WTC11 (cell line): Measurements from ENCODE around the gene TMEM87A. TPM values are rescaled to one million over a fixed set of nuclear protein-coding genes. Genes with fewer than 3 reads are reported as not detected.

Experiments used
- ATAC-seq: fragments of 200-7000 bp; cut with Tn5 transposase; 2 replicates; pipeline ENCODE4 v1.10.0; 2021; ENCODE audit warnings: mild to moderate bottlenecking, moderate library complexity
- CTCF ChIA-PET: fragments of 300-600 bp; sonication (Branson Sonifier 250); formaldehyde crosslinking; loops from one replicate; lab custom pipeline; 2021; ENCODE audit warnings: antibody characterized with exemption; lab: Charles Lee
- POLR2A ChIA-PET: fragments of 350-600 bp; sonication (Branson Sonifier 250); formaldehyde crosslinking; loops from one replicate; lab custom pipeline; 2021; ENCODE audit warnings: antibody characterized with exemption; lab: Charles Lee
- DNase-seq: peaks from one replicate; pipeline ENCODE4 v3.0.0; 2021; ENCODE audit warnings: low spot score
- H3K27ac Mint-ChIP-seq: 2 replicates; pipeline ENCODE4 v1.8.0; 2021; ENCODE audit warnings: mixed read lengths
- H3K27me3 Mint-ChIP-seq: 2 replicates; pipeline ENCODE4 v1.8.0; 2021; ENCODE audit warnings: low read depth, mild to moderate bottlenecking, moderate library complexity, mixed read lengths
- H3K36me3 Mint-ChIP-seq: 2 replicates; pipeline ENCODE4 v1.8.0; 2021; ENCODE audit warnings: mixed read lengths
- H3K4me1 Mint-ChIP-seq: 2 replicates; pipeline ENCODE4 v1.8.0; 2022; ENCODE audit warnings: mixed read lengths
- H3K4me3 Mint-ChIP-seq: 2 replicates; pipeline ENCODE4 v1.8.0; 2021; ENCODE audit warnings: mild to moderate bottlenecking, moderate library complexity, mixed read lengths
- H3K9me3 Mint-ChIP-seq: 2 replicates; pipeline ENCODE4 v1.8.0; 2021; ENCODE audit warnings: mixed read lengths
- CREB1 ChIP-seq: sonication (generic); formaldehyde crosslinking; IDR thresholded peaks from 2 replicates; pipeline ENCODE4 v1.8.0; 2023; ENCODE audit warnings: mild to moderate bottlenecking, missing genetic modification reagents
- CREM ChIP-seq: sonication (generic); formaldehyde crosslinking; IDR thresholded peaks from 2 replicates; pipeline ENCODE4 v1.8.1; 2022; ENCODE audit warnings: mild to moderate bottlenecking, missing genetic modification reagents, moderate library complexity
- E2F5 ChIP-seq: sonication (generic); formaldehyde crosslinking; IDR thresholded peaks from 2 replicates; pipeline ENCODE4 v1.8.1; 2022; ENCODE audit warnings: mild to moderate bottlenecking, moderate library complexity, missing genetic modification reagents
- ELF4 ChIP-seq: sonication (generic); formaldehyde crosslinking; IDR thresholded peaks from 2 replicates; pipeline ENCODE4 v1.8.1; 2022; ENCODE audit warnings: low read depth, mild to moderate bottlenecking, moderate library complexity, missing genetic modification reagents
- FOXK1 ChIP-seq: sonication (generic); formaldehyde crosslinking; IDR thresholded peaks from 2 replicates; pipeline ENCODE4 v1.8.0; 2022; ENCODE audit warnings: mild to moderate bottlenecking, moderate library complexity, missing genetic modification reagents
- GABPB1 ChIP-seq: sonication (generic); formaldehyde crosslinking; IDR thresholded peaks from 2 replicates; pipeline ENCODE4 v1.8.1; 2023; ENCODE audit warnings: mild to moderate bottlenecking, missing genetic modification reagents
- GTF2I ChIP-seq: fragments of 250-450 bp; sonication (Bioruptor Pico); conservative IDR thresholded peaks from 2 replicates; pipeline ENCODE4 v1.4.0; 2021; ENCODE audit warnings: mild to moderate bottlenecking
- HMGXB4 ChIP-seq: sonication (generic); formaldehyde crosslinking; IDR thresholded peaks from 2 replicates; pipeline ENCODE4 v1.8.1; 2023; ENCODE audit warnings: mild to moderate bottlenecking, moderate library complexity, missing genetic modification reagents
- MXD4 ChIP-seq: fragments of 250-450 bp; sonication (Bioruptor Pico); IDR thresholded peaks from 2 replicates; pipeline ENCODE4 v1.8.0; 2021; ENCODE audit warnings: mild to moderate bottlenecking, moderate library complexity, borderline replicate concordance
- MYBL2 ChIP-seq: sonication (generic); formaldehyde crosslinking; IDR thresholded peaks from 2 replicates; pipeline ENCODE4 v1.8.1; 2023; ENCODE audit warnings: mild to moderate bottlenecking, moderate library complexity, missing genetic modification reagents
- SP1 ChIP-seq: sonication (generic); formaldehyde crosslinking; conservative IDR thresholded peaks from 2 replicates; pipeline ENCODE4 v1.8.1; 2022; ENCODE audit warnings: missing genetic modification reagents
- TEAD4 ChIP-seq: sonication (generic); formaldehyde crosslinking; IDR thresholded peaks from 2 replicates; pipeline ENCODE4 v1.8.0; 2022; ENCODE audit warnings: mild to moderate bottlenecking, missing genetic modification reagents
- TP53 ChIP-seq: sonication (generic); formaldehyde crosslinking; IDR thresholded peaks from 2 replicates; pipeline ENCODE4 v1.8.1; 2023; ENCODE audit warnings: mild to moderate bottlenecking, missing genetic modification reagents
- ZNF232 ChIP-seq: sonication (generic); formaldehyde crosslinking; IDR thresholded peaks from 2 replicates; pipeline ENCODE4 v1.8.0; 2022; ENCODE audit warnings: mild to moderate bottlenecking, missing genetic modification reagents
- ZNF281 ChIP-seq: sonication (generic); formaldehyde crosslinking; IDR thresholded peaks from 2 replicates; pipeline ENCODE4 v1.8.0; 2023; ENCODE audit warnings: mild to moderate bottlenecking, missing genetic modification reagents
- ZNF396 ChIP-seq: fragments of 250-450 bp; sonication (Bioruptor Pico); IDR thresholded peaks from 2 replicates; pipeline ENCODE4 v1.8.0; 2021; ENCODE audit warnings: mild to moderate bottlenecking, moderate library complexity, borderline replicate concordance
- ZNF671 ChIP-seq: fragments of 250-450 bp; sonication (Bioruptor Pico); IDR thresholded peaks from 2 replicates; pipeline ENCODE4 v1.8.0; 2021; ENCODE audit warnings: mild to moderate bottlenecking
- total RNA-seq: library from RNA; stranded (reverse); gene quantifications from 3 replicates; pipeline ENCODE4 v1.2.3, GENCODE V29; 2021
- TF ChIP-seq, protein P1 (sequence below): sonication (generic); formaldehyde crosslinking; IDR thresholded peaks from 2 replicates; pipeline ENCODE4 v1.8.0; 2023; ENCODE audit warnings: missing genetic modification reagents, mild to moderate bottlenecking, borderline replicate concordance
- TF ChIP-seq, protein P2 (sequence below): sonication (generic); formaldehyde crosslinking; conservative IDR thresholded peaks from 2 replicates; pipeline ENCODE4 v1.8.1; 2023; ENCODE audit warnings: mild to moderate bottlenecking, low read depth, missing genetic modification reagents, moderate library complexity
- TF ChIP-seq, protein P3 (sequence below): sonication (generic); formaldehyde crosslinking; IDR thresholded peaks from 2 replicates; pipeline ENCODE4 v1.8.0; 2022; ENCODE audit warnings: mild to moderate bottlenecking, missing genetic modification reagents
- TF ChIP-seq, protein P4 (sequence below): sonication (generic); formaldehyde crosslinking; IDR thresholded peaks from 2 replicates; pipeline ENCODE4 v1.8.1; 2023; ENCODE audit warnings: mild to moderate bottlenecking, missing genetic modification reagents, moderate library complexity

Gene TMEM87A
- total RNA-seq, 1 experiment from 2014 or later: 32.4 TPM

DNA sequence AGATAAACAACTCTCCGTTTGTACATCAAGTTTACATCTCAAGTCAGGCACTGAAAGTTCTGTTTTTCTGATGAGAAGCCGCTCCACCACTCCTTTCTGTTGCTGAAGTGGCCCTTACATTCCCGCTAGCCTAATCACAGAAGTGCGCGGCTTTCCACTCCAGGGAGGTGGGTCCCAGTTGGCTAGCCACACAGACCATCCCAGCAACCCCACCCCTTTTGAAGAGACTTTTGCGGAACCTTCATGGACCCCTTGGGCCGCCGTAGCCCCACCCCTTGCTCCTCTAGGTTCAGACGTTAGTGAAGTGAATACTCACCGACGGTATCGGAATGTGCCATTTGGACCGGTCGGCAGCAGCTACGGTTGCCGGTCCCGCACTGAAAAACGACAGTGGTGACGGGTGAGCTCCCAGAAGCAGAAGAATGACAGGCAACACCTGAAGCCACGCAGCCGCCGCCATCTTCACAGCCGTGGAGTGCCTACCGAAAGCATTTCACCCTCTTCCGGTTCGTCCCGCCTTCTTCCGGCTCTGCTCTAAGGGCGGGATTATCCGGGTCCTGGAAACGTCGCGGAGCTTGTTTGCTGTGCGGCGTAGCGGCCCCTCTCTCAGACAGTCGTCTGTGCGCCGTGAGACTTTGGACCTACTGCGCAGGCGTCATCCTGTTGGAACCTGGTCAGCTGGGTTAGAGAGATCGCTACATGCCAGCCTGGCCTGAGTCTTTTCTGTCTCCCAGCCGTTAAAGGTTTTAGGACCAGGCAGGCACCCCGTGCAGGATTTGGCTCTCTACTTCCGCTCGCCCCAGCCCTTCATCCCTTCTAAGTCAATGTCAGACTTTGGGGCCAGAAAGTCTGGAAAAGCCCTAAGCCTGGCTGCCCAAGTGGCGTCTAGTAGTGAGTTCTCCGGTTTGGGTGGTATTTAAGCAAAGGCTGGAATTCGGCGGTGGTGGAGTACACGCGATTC lies at the start of gene TMEM87A, which contains the start of gene GANC (continued):
- TF ChIP-seq ZNF281 (CRISPR knock-in tag) (no peak), CREM (CRISPR knock-in tag) (0 out of 2 replicates have a peak, but pooled peaks have one; percentile 36), MYBL2 (peak; percentile 78), TEAD4 (CRISPR knock-in tag) (0 out of 2 replicates have a peak, but pooled peaks have one; percentile 18), SP1 (CRISPR knock-in tag) (peak; percentile 80), CREB1 (CRISPR knock-in tag) (0 out of 2 replicates have a peak, but pooled peaks have one; percentile 20), FOXK1 (CRISPR knock-in tag) (peak; percentile 80), ZNF396 (CRISPR knock-in tag) (no peak), GTF2I (CRISPR knock-in tag) (0 out of 2 replicates have a peak, but pooled peaks have one; percentile 13), GABPB1 (peak; percentile 45; the same call in 1 of the 2 replicates), HMGXB4 (CRISPR knock-in tag) (0 out of 2 replicates have a peak, but pooled peaks have one; percentile 30)
- TF ChIP-seq, protein P1, sequence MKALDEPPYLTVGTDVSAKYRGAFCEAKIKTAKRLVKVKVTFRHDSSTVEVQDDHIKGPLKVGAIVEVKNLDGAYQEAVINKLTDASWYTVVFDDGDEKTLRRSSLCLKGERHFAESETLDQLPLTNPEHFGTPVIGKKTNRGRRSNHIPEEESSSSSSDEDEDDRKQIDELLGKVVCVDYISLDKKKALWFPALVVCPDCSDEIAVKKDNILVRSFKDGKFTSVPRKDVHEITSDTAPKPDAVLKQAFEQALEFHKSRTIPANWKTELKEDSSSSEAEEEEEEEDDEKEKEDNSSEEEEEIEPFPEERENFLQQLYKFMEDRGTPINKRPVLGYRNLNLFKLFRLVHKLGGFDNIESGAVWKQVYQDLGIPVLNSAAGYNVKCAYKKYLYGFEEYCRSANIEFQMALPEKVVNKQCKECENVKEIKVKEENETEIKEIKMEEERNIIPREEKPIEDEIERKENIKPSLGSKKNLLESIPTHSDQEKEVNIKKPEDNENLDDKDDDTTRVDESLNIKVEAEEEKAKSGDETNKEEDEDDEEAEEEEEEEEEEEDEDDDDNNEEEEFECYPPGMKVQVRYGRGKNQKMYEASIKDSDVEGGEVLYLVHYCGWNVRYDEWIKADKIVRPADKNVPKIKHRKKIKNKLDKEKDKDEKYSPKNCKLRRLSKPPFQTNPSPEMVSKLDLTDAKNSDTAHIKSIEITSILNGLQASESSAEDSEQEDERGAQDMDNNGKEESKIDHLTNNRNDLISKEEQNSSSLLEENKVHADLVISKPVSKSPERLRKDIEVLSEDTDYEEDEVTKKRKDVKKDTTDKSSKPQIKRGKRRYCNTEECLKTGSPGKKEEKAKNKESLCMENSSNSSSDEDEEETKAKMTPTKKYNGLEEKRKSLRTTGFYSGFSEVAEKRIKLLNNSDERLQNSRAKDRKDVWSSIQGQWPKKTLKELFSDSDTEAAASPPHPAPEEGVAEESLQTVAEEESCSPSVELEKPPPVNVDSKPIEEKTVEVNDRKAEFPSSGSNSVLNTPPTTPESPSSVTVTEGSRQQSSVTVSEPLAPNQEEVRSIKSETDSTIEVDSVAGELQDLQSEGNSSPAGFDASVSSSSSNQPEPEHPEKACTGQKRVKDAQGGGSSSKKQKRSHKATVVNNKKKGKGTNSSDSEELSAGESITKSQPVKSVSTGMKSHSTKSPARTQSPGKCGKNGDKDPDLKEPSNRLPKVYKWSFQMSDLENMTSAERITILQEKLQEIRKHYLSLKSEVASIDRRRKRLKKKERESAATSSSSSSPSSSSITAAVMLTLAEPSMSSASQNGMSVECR (CRISPR knock-in tag): peak; percentile 85; the same call in 1 of the 2 replicates

GRCh38 chr15:42319206-42319605 lies 46.0 kb upstream of the TMEM87A start:
- Mint-ChIP-seq H3K4me1 (no peaks in the 10 kb centered on the region), H3K27me3 (no peaks in the 10 kb centered on the region), H3K4me3 (no peak overlapping the region), H3K36me3 (no peaks in the 10 kb centered on the region), H3K27ac (no peak overlapping the region), H3K9me3 (no peaks in the 10 kb centered on the region)
- ChIA-PET POLR2A (no interaction called here), CTCF (interaction anchor here (1.0 kb wide), 1 partner anchor 66 kb away, joined by 4 read pairs; no protein-coding TSS in a partner anchor)
- ATAC-seq (no peak), DNase-seq (no peak)
- no peak for TF ChIP-seq TP53 (CRISPR knock-in tag)
- TF ChIP-seq, protein P2, sequence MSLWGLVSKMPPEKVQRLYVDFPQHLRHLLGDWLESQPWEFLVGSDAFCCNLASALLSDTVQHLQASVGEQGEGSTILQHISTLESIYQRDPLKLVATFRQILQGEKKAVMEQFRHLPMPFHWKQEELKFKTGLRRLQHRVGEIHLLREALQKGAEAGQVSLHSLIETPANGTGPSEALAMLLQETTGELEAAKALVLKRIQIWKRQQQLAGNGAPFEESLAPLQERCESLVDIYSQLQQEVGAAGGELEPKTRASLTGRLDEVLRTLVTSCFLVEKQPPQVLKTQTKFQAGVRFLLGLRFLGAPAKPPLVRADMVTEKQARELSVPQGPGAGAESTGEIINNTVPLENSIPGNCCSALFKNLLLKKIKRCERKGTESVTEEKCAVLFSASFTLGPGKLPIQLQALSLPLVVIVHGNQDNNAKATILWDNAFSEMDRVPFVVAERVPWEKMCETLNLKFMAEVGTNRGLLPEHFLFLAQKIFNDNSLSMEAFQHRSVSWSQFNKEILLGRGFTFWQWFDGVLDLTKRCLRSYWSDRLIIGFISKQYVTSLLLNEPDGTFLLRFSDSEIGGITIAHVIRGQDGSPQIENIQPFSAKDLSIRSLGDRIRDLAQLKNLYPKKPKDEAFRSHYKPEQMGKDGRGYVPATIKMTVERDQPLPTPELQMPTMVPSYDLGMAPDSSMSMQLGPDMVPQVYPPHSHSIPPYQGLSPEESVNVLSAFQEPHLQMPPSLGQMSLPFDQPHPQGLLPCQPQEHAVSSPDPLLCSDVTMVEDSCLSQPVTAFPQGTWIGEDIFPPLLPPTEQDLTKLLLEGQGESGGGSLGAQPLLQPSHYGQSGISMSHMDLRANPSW (CRISPR knock-in tag): no peak
- TF ChIP-seq MXD4 (CRISPR knock-in tag): no peak
- TF ChIP-seq, protein P3, sequence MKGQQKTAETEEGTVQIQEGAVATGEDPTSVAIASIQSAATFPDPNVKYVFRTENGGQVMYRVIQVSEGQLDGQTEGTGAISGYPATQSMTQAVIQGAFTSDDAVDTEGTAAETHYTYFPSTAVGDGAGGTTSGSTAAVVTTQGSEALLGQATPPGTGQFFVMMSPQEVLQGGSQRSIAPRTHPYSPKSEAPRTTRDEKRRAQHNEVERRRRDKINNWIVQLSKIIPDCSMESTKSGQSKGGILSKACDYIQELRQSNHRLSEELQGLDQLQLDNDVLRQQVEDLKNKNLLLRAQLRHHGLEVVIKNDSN: no peak
- no peak for TF ChIP-seq ELF4
- TF ChIP-seq ZNF671: no peak
- TF ChIP-seq E2F5 (CRISPR knock-in tag): no peak
- TF ChIP-seq ZNF232 (CRISPR knock-in tag): no peak
- TF ChIP-seq, protein P4, sequence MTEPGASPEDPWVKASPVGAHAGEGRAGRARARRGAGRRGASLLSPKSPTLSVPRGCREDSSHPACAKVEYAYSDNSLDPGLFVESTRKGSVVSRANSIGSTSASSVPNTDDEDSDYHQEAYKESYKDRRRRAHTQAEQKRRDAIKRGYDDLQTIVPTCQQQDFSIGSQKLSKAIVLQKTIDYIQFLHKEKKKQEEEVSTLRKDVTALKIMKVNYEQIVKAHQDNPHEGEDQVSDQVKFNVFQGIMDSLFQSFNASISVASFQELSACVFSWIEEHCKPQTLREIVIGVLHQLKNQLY (CRISPR knock-in tag): no peak
